Right renal cortex interstitium (tissue), 3 donors: ENCODE measurements around the gene RNF151. TPM values are rescaled to one million over a fixed set of nuclear protein-coding genes. Genes with fewer than 3 reads are reported as not detected.

Experiments used
- DNase-seq, 3 donors: peaks; one replicate each; pipeline ENCODE4 v3.0.0-alpha.2; 2013; ENCODE audit warnings: low read depth in 3 of 3, low spot score in 2 of 3
- polyA plus RNA-seq, 3 donors: library from polyadenylated mRNA; unstranded; fragments of 120-200 nt; gene quantifications; one replicate each; pipeline ENCODE4 v1.2.1, GENCODE V29; 2013; ENCODE audit not compliant: insufficient read length in 3 of 3

RNF151 gene
- polyA plus RNA-seq, 3 donors, result not detected

- DNase-seq, result no peak
Observed at GRCh38 chr16:1976216-1976520, 9.5 kb downstream of the RNF151 start.

- DNase-seq, result no peak
Observed at GRCh38 chr16:1976951-1977874, 10.6 kb downstream of the RNF151 start.

GRCh38 chr16:1977875-1978268 lies 11.2 kb downstream of the RNF151 start:
- DNase-seq, result no peak

GRCh38 chr16:1978476-1979120 lies 11.9 kb downstream of the RNF151 start:
- DNase-seq, result no peak

- DNase-seq, result no peak
Observed at GRCh38 chr16:1979271-1980029, 12.8 kb downstream of the RNF151 start.

- no peak for DNase-seq
Observed at GRCh38 chr16:1980030-1980769, 13.5 kb downstream of the RNF151 start.

GRCh38 chr16:1980770-1981087 lies 14.1 kb downstream of the RNF151 start:
- DNase-seq, result no peak

GRCh38 chr16:1981398-1981836 lies 14.8 kb downstream of the RNF151 start, which contains the start of gene NOXO1:
TSS of gene NOXO1 (minus strand) at chr16:1981469. CDS start at chr16:1981179, 290 bp downstream.
- no peak for DNase-seq

- DNase-seq, result no peak
Observed at GRCh38 chr16:1982013-1982433, 15.4 kb downstream of the RNF151 start.

- DNase-seq, result no peak
Observed at GRCh38 chr16:1982991-1983543, 16.4 kb downstream of the RNF151 start.

GRCh38 chr16:1983544-1984346 lies 17.1 kb downstream of the RNF151 start, which contains the start of gene GFER:
TSS of gene GFER (plus strand) at chr16:1984193. CDS start at chr16:1984219, 26 bp downstream.
- peak in 2 of 3 donors; percentile 79 to 82 for DNase-seq

GRCh38 chr16:1984347-1985225 lies 17.9 kb downstream of the RNF151 start:
- no peak for DNase-seq

- DNase-seq, result no peak
Observed at GRCh38 chr16:1985466-1986150, 19.0 kb downstream of the RNF151 start.

- DNase-seq, result no peak
Observed at GRCh38 chr16:1987198-1987597, 20.5 kb downstream of the RNF151 start.

- DNase-seq, result no peak
Observed at GRCh38 chr16:1989209-1990100, 22.8 kb downstream of the RNF151 start, which contains the start of gene SYNGR3. TSS of gene SYNGR3 (plus strand) at chr16:1989970. CDS start at chr16:1990103, 133 bp downstream.

GRCh38 chr16:1990101-1990350 lies 23.4 kb downstream of the RNF151 start:
- no peak for DNase-seq
